Activated naive CD4-positive, alpha-beta T cell treated with anti-CD3 and anti-CD28 coated beads, Interleukin-2, amount 50 U/mL, for 16 hours (primary cell): ENCODE results near the gene IGFBP4.

Experiments used
- DNase-seq: peaks from one replicate; pipeline ENCODE4 v3.0.0-alpha.2; 2020

IGFBP4 gene

DNA sequence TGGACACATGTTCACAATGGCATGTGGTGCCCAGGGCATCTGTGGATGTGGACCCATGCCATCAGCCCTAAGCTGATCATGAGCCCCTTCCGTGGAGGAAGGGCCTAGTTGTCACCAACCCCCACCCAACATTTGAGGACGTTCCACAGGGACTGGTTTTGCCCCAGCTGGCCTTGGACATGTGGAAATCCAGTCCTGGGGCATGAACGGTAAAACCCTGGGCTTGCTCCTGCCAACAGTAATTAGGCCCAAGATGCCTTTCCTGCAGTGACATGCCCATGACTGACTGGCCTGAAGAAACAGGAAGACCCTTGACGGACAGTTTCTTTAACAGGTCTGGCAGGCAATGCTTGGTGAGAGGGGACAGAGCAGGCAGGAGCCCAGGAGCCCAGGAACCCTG, 50.4 kb downstream of the IGFBP4 start:
- DNase-seq, result no peak

DNA sequence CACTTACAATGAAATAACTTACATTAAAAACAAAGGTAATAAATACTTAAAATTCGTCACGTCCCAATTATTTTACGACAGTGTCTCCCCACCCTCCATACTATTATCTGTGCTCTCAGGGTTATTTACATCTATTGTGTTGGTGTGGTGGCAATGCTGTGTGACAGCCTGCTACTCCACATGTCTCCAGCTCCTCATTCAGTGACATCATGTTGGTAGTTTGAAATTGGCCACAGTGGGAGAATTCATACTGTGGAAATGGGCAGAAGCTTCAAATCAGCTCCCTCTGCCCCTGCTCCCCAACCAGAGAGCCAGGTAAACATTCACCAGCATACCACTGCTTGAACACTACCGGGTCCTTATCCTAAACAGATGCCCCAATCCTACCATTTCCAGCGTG, 51.9 kb downstream of the IGFBP4 start:
- DNase-seq, result no peak

DNA sequence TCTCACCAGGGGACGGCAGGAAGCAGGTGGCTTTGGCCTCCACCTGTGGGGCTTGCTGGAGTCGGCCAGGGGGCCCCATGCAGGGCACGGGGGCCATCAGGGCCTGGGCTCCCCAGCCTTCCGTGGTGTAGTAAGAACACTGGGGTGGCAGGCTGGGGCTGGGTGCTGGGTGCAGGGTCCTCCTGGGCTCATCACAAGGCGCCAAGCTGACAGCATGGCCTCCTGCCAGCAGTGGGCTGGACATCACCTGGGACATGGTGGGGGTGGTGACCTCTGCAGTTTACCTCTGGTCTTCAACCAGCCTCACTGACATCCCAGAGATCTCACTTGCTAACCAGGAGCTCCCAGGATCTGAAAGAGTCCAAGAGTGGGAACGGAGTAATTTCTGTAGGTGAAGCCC, 52.9 kb downstream of the IGFBP4 start:
- DNase-seq, result no peak

DNA sequence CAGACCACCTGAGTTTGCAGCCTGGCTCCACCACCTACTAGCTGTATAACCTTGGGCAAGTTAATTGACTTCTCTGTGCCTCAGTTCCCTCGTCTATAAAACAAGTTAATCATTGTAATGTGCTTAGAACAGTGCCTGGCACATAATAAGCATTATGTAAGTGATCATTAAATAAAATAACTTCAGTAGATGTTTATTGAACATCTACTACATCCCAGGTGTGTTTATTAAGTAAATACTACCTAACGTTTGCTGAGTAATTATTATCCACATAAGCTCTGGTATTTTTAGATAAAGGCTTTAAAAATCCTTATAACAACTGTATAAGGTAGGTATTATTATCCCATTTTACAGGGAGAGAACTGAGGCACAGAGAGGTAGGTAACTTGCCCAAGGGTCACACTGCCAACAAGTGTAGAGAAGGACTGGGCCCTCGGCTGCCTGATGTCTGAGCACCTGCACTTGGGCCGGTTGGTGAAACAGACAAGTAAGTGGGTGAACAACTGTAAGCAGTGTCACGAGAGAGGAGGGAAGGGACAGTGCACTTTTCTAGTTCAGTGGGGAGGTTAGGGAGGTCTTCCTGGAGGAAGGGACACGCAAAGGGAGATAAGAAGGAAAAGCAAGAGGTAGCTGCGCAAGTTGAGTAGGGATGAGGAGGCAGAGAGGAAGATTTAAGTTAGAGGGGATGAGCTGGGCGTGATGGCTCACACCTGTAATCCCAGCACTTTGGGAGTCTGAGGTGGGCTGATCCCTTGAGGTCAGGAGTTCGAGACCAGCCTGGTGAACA, 53.6 kb downstream of the IGFBP4 start:
- DNase-seq, result no peak

DNA sequence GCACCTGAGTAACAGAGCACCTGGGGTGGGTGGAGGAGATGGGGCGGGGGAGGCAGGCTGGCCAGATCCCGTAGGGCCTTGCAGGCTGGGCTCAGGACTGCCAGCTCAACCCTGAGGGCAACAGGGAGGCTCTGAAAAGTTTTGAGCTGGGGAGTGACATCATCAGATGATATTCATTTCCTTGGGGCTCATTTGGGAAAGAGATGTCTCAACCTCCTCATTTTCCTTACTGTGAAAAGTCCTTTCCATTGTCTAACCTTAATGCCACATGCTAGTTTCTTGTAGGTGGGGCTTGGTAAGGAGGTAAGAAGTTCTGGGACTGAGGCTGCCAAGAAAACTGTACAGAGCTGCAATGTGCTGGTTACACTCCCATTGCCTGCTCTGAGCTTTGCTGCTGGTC, 54.4 kb downstream of the IGFBP4 start:
- no peak for DNase-seq

DNA sequence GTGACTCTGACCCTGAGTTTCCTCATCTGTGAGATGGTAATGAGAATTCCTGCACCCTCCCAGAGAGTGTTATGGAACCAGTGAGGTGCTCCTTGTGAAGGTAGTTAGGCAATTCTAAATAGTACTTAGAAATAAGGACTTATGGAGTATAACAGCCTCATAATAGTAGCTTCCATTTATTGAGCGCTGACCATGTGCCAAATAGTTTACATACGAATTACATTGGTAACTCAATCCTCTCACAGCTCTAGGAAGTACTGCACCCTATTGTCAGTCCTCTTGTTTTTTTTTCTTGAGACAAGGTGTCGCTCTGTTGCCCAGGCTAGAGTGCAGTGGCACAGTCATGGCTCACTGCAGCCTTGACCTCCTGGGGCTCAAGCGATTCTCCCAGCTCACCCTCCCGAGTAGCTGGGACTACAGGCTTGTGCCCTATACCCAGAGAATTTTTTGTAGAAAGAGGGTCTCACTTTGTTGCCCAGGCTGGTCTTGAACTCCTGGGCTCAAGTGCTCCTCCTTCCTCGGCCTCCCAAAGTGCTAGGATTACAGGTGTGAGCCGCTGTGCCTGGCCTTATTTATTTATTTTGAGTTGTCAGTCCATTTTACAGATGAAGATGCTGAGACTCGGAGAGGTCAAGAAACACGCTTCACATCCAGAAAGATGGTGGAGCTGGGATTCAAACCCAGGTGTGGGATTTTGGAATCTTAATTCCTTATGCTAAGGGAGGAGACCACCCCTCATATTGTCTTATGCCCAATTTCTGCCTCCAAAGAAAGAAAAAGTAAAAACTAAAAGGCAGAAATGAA, 55.2 kb downstream of the IGFBP4 start:
- no peak for DNase-seq

DNA sequence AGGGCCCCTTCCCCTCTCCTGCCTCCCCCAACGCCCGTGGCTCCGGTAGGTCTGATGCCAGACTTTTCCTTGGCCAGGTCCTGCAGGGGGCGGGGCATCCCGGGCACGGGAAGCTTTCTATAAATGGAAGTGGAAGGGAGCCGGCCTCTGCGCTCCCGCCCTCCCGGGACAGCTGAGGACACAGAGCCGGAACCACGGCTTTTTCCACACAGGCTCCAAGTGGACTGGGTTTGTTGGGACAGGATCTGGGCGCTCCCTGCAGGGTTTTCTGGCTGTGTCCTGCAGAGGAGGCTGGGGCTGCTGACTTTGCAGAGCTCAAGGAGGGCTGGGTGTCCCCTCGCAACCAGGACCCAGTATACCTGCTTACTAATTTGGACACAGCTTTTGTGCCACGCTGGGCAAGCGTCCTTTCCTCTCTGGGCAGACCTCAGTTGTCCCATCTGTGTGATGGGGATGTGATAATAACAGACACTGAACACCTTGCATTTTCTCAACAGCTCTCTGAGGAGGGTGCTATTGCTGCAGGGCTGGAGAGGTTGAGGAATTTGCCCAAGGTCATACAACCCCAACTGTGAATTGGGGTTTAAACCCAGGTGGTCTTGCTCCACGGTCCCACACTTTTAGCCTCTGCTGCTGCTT, 56.4 kb downstream of the IGFBP4 start:
- no peak for DNase-seq

DNA sequence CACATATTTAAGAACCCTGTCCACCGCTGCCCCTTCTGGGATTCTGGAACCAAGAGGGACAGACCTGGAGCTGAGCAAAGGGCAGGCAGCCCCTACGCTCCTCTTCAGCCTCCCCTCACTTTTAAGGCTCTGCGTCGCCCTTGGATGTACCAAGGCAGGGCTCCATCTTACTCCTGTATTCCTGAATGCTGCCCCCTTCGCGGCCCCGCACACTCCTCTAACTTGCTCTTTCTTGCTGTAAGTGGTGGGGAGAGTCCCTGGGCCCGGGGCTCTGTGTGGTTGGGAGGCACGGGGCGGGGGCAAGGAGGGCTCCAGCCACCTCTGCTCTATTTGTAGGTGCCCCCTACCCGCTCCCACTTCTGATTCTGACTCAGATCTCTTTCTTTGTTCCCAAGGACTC, 56.9 kb downstream of the IGFBP4 start:
- DNase-seq, result no peak

DNA sequence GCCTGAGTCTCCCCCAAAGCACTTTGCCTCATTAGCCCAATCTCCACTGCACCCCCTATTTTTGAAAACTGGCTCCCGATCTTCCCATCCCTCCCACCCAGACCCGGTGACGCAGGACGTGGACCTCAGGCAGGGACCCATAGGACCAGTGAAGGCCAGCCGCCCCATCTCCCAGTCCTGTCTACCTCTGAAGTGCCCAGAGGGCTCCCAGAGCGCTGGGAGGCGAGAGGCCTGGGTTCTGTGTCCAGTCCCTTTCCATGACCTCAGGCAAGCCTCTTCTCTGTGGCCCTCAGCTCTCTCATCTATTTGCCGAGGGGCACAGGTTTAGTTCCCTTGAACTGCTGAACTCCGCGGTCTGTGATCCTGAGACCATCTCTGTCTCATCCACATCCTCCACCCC, 57.5 kb downstream of the IGFBP4 start:
- no peak for DNase-seq

DNA sequence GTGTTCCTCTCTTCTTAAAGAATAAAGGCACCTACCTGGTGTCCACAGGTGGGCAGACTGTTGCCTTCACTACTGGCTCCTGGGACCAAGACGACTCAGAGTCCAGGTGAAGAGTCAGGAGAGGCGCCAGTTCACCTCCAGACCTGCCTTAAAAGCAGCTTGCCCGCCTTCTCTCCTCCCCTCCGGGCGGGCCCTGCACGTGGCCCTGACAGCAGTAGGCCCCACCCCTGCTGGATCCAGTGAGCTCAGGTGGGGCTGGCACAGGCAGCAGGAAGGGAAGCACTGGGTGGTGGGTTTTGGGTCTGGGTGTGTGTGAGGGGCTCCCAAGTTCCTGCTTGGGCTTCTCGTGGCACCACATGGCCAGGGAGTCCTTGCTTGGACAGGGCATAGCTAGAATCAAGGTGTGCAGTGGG, 58.3 kb downstream of the IGFBP4 start, which contains the start of gene TNS4:
TNS4 (minus strand) TSS at position 125 of the 413 bp plus-strand sequence. CDS start 5,198 bp downstream, outside the sequence.
- no peak for DNase-seq

DNA sequence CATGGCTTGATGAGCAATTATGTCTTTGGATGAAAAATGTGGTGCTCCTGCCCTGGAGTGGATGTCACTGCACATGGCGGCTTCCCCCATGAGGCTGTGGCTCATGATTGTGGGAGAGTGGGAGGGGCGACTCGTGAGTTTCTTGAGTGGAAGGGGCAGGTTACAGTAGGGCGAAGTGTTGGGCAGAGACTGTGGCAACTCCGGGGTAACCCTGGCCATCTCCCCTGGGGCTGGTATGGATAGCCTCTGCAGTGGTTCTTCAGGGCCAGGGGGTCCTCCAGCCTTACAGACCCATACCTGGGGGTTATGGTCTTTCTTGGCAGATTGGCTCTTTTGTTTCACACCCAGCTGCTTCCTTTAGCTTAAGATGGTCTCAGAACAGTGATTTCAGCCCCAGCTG, 59.5 kb downstream of the IGFBP4 start:
- no peak for DNase-seq

DNA sequence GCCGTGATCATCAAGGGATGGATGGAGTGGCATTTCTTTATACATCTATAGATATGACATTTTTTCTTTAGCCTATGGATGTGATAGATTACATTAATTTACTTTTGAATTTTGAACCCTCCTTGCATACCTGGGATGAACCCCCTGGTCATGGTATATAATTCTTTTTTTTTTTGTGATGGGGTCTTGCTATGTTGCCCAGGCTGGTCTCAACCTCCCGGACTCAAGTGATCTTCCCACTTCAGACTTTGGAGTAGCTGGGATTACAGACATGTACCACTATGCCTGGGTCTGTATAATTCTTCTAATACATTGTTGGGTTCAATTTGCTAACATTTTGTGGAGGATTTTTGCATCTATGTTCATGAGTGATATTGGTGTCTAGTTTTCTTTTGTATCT, 59.9 kb downstream of the IGFBP4 start:
- DNase-seq, result no peak

DNA sequence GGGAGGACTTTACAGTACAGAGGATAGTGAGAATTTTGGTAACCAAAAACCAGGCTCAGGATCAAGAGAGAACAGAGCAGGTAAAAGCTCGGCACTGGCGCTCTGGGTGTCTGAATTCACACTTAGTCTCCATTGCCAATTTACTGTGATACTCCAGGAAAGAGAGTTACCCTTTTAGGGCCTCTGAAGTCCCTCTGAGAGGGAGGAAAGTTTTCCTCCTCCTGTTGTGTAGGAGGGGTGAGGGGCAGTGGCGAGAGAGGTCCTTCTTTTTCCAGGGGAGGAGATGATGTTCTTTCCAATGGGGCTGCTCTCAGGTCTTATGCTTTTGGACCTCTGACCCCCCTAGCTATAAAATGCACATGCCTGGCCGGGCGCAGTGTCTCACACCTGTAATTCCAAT, 63.5 kb downstream of the IGFBP4 start:
- no peak for DNase-seq
